Body of pancreas (tissue), 4 donors: ENCODE results near the gene TTC17.

Source experiments
- CTCF ChIP-seq, 7 experiments: fragments of 450-650 bp in 4 of 7; fragments of 200-600 bp in 3 of 7; sonication (generic) in 3 of 7; IDR thresholded peaks; one replicate each; pipeline ENCODE4 v1.5.1; 2016 to 2019; ENCODE audit warnings: antibody characterized with exemption in 7 of 7
- POLR2A ChIP-seq, 3 donors: fragments of 450-650 bp; IDR thresholded peaks; one replicate each; pipeline ENCODE4 v1.6.1; 2016; ENCODE audit warnings: antibody characterized with exemption in 3 of 3, mild to moderate bottlenecking in 2 of 3

GRCh38 chr11:43419460-43419859 is 60.7 kb downstream of the TTC17 start:
- peak; percentile 23 to 72 (median 63) for TF ChIP-seq CTCF (IDR thresholded peaks at IDR 0.05)
- no peak for TF ChIP-seq POLR2A (IDR thresholded peaks at IDR 0.05)
